ENCODE measurements around the gene SLFN5.

- TF ChIP-seq POLR2A (IDR thresholded peaks at IDR 0.05; ENCODE audit: low read depth, low read length): no peak
- TF ChIP-seq POLR2AphosphoS5 (IDR thresholded peaks at IDR 0.05; ENCODE audit: low read depth, low read length): no peak
These were observed 7.0 kb upstream of the SLFN5 start for GRCh38 chr17:35235917-35236316.

Data from GM12892 (cell line).